Mesenchymal stem cell (in vitro differentiated cells and primary cell): ENCODE measurements around the gene ITGA5.

Experiments
- DNase-seq: peaks from one replicate; pipeline ENCODE4 v3.0.0-alpha.2; 2013
- H2AFZ ChIP-seq: one replicate; pipeline ENCODE4 v1.6.1; 2013; ENCODE audit warnings: low read depth, mild to moderate bottlenecking, control low read depth, inconsistent platforms, low read length, moderate library complexity
- H2AK5ac ChIP-seq: 2 replicates; pipeline ENCODE4 v1.6.1; 2013; ENCODE audit warnings: low read length, moderate library complexity, mild to moderate bottlenecking, inconsistent platforms; ENCODE audit not compliant: severe bottlenecking
- H2BK120ac ChIP-seq: one replicate; pipeline ENCODE4 v1.6.1; 2013; ENCODE audit warnings: low read depth, mild to moderate bottlenecking, inconsistent platforms, low read length, moderate library complexity
- H2BK12ac ChIP-seq, 2 experiments: one replicate each; pipeline ENCODE4 v1.6.1; 2013; ENCODE audit warnings: inconsistent platforms in 2 of 2, low read length in 2 of 2, mild to moderate bottlenecking in 2 of 2, moderate library complexity in 2 of 2, control low read depth in 1 of 2
- H2BK15ac ChIP-seq: one replicate; pipeline ENCODE4 v1.6.1; 2013; ENCODE audit warnings: mild to moderate bottlenecking, low read depth, inconsistent platforms; ENCODE audit not compliant: poor library complexity, severe bottlenecking
- H2BK5ac ChIP-seq: 2 replicates; pipeline ENCODE4 v1.6.1; 2013; ENCODE audit warnings: low read depth, mild to moderate bottlenecking, low read length, control low read depth, inconsistent platforms; ENCODE audit not compliant: poor library complexity, severe bottlenecking
- H3K14ac ChIP-seq, 2 experiments: one replicate each; pipeline ENCODE4 v1.6.1; 2013; ENCODE audit warnings: inconsistent platforms in 2 of 2, low read length in 2 of 2, control low read depth in 1 of 2, mild to moderate bottlenecking in 1 of 2, moderate library complexity in 1 of 2
- H3K18ac ChIP-seq, 2 experiments: one replicate each; pipeline ENCODE4 v1.6.1; 2013; ENCODE audit warnings: inconsistent platforms in 2 of 2, low read length in 2 of 2, control low read depth in 1 of 2, low read depth in 1 of 2, mild to moderate bottlenecking in 1 of 2
- H3K23ac ChIP-seq, 2 experiments: one replicate each; pipeline ENCODE4 v1.6.1; 2013; ENCODE audit warnings: inconsistent platforms in 2 of 2, low read length in 2 of 2, mild to moderate bottlenecking in 2 of 2, moderate library complexity in 2 of 2, control low read depth in 1 of 2
- H3K27ac ChIP-seq: 2 replicates; pipeline ENCODE4 v1.5.1; 2013; ENCODE audit warnings: mild to moderate bottlenecking, moderate library complexity, low read length, control low read depth, inconsistent platforms; ENCODE audit not compliant: poor library complexity, severe bottlenecking
- H3K27me3 ChIP-seq, 2 experiments: 2 replicates each; pipeline versions ENCODE4 v1.6.1 to v1.7.0; 2013; ENCODE audit warnings: low read length in 2 of 2, mild to moderate bottlenecking in 2 of 2, moderate library complexity in 2 of 2, control low read depth in 1 of 2, inconsistent platforms in 1 of 2; ENCODE audit not compliant: control insufficient read depth in 1 of 2, insufficient read depth in 1 of 2
- H3K36me3 ChIP-seq, 2 experiments: 2 replicates each; pipeline versions ENCODE4 v1.6.1 to v1.7.0; 2013; ENCODE audit warnings: low read length in 2 of 2, control low read depth in 1 of 2, inconsistent platforms in 1 of 2, low read depth in 1 of 2, mild to moderate bottlenecking in 1 of 2; ENCODE audit not compliant: insufficient read depth in 2 of 2, control insufficient read depth in 1 of 2
- H3K4ac ChIP-seq, 2 experiments: one replicate each; pipeline ENCODE4 v1.6.1; 2013; ENCODE audit warnings: inconsistent platforms in 2 of 2, low read length in 2 of 2, mild to moderate bottlenecking in 2 of 2, moderate library complexity in 2 of 2, control low read depth in 1 of 2, low read depth in 1 of 2
- H3K4me1 ChIP-seq: 2 replicates; pipeline ENCODE4 v1.6.1; 2013; ENCODE audit warnings: low read depth, low read length, control low read depth; ENCODE audit not compliant: control insufficient read depth, insufficient read depth
- H3K4me2 ChIP-seq: 2 replicates; pipeline ENCODE4 v1.6.1; 2013; ENCODE audit warnings: low read length, mild to moderate bottlenecking, inconsistent platforms; ENCODE audit not compliant: poor library complexity, severe bottlenecking
- H3K4me3 ChIP-seq, 2 experiments: 2 replicates each; pipeline versions ENCODE4 v1.5.1 to v1.7.0; 2013; ENCODE audit warnings: low read length in 2 of 2, mild to moderate bottlenecking in 2 of 2, control low read depth in 1 of 2, low read depth in 1 of 2; ENCODE audit not compliant: insufficient read depth in 1 of 2
- H3K79me1 ChIP-seq: replicated peaks from 2 replicates; pipeline ENCODE4 v1.6.1; 2013; ENCODE audit warnings: mild to moderate bottlenecking, control low read depth, low read length, inconsistent platforms; ENCODE audit not compliant: poor library complexity, severe bottlenecking
- H3K9ac ChIP-seq: 2 replicates; pipeline ENCODE4 v1.7.0; 2013; ENCODE audit warnings: mild to moderate bottlenecking, low read length, moderate library complexity
- H3K9me3 ChIP-seq: 2 replicates; pipeline ENCODE4 v1.7.0; 2013; ENCODE audit warnings: mild to moderate bottlenecking, low read length; ENCODE audit not compliant: control insufficient read depth
- H4K8ac ChIP-seq: one replicate; pipeline ENCODE4 v1.6.1; 2013; ENCODE audit warnings: inconsistent platforms, mild to moderate bottlenecking, low read length, moderate library complexity
- H4K91ac ChIP-seq: one replicate; pipeline ENCODE4 v1.6.1; 2013; ENCODE audit warnings: mild to moderate bottlenecking, low read length, inconsistent platforms
- WGBS: methylation state at CpG from one replicate; pipeline ENCODE4 v1.1.7; 2013; ENCODE audit warnings: mixed read lengths; 5-methylcytosine and 5-hydroxymethylcytosine counted together

The ITGA5 gene

DNA sequence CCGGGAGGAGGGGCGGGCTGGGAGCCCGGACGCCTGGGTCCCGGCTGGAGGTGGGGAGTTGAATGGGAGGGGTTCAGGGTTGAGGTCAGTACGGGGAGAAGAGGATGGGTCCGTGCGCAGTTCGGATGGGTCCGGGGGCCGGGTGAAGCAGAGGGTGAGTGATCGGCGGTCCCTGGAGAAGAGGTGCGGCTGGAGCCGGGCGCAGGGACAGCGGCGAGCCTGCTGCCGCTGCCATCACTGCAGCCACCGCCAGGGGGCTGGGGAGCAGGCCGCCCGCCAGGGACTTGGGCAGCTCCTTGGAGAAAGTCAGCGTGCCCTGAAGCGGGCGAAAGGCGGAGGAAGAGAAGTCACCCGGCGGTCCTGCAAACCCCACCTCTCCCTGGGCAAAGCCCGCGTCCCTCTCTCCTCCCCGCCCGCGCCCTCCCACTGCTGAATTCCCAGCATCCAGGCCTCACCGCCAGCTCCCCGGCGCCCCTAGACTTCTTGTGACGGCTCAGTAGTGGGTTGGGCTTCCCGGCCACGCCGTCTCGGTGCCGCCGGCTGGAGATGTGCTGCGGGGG is 48.8 kb downstream of the ITGA5 start:
- peaks cover 26% of the 10 kb centered on the region for H3K4me1 ChIP-seq
- H3K9ac ChIP-seq: peak overlapping the region; percentile 62
- peak overlapping the region; percentile 86 for H3K4me2 ChIP-seq
- no peaks in the 10 kb centered on the region for H3K27me3 ChIP-seq
- H3K14ac ChIP-seq: no peak overlapping the region
- WGBS: 4% methylated on average over 20 of the region's 44 CpGs
- no peak overlapping the region for H3K4ac ChIP-seq
- no peak overlapping the region for H2BK5ac ChIP-seq
- no peaks in the 10 kb centered on the region for H3K9me3 ChIP-seq
- peak overlapping the region; percentile 56 for H2AFZ ChIP-seq
- no peak overlapping the region for H2AK5ac ChIP-seq
- no peak overlapping the region for H3K23ac ChIP-seq
- H3K36me3 ChIP-seq: peaks cover 3 to 18% of the 10 kb centered on the region in 2 experiments
- peak overlapping the region; percentile 41 to 70 for H3K4me3 ChIP-seq
- H2BK15ac ChIP-seq: peak overlapping the region; percentile 38
- no peak overlapping the region for H3K27ac ChIP-seq
- peak overlapping the region; percentile 52 for H2BK120ac ChIP-seq
- no peak overlapping the region for H2BK12ac ChIP-seq
- peak; percentile 85 for DNase-seq
- peak overlapping the region; percentile 83 to 88 for H3K18ac ChIP-seq
- H4K8ac ChIP-seq: peak overlapping the region; percentile 62
- H4K91ac ChIP-seq: no peak overlapping the region
- no peaks in the 10 kb centered on the region for H3K79me1 ChIP-seq

DNA sequence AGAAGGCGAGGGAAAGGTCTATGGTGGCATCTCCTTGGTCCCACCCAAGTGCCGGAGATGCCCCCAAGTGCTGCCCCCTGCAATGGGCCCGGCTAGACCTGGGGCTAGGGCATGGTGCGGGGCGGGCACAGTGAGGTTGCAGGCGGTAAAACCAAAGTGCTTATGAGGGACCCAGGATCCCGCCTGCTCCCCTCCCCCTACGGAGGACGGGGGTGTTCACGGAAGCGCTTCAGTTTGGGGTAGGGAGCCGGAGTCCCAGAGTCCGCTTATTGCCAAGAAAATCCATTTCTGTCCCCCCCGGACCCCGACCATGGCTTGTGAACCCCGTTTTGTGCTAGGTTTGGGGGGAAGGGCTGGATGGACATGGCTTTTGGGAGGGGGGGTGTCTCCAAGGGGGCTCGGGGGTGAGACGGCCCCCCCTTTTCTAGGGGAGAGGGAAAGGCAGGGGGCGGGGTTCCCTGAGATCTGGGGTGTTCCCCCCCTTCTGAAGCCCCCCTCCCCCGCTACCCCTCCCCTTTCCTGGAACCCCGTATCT is 49.4 kb downstream of the ITGA5 start:
- H2AFZ ChIP-seq: no peak overlapping the region
- H3K36me3 ChIP-seq: peaks cover 3 to 17% of the 10 kb centered on the region in 2 experiments
- H3K4me2 ChIP-seq: no peak overlapping the region
- no peak overlapping the region for H3K4ac ChIP-seq
- H2BK120ac ChIP-seq: peak overlapping the region; percentile 52
- H2BK15ac ChIP-seq: no peak overlapping the region
- no peak overlapping the region for H2AK5ac ChIP-seq
- no peaks in the 10 kb centered on the region for H3K79me1 ChIP-seq
- peak overlapping the region in 1 of 2 experiments; percentile 70 for H3K4me3 ChIP-seq
- peak overlapping the region in 1 of 2 experiments; percentile 13 for H3K18ac ChIP-seq
- peak overlapping the region in 1 of 2 experiments; percentile 56 for H2BK12ac ChIP-seq
- no peak overlapping the region for H3K27ac ChIP-seq
- H3K9ac ChIP-seq: peak overlapping the region; percentile 80
- WGBS: 45% methylated on average over 16 of the region's 21 CpGs
- no peak for DNase-seq
- no peak overlapping the region for H2BK5ac ChIP-seq
- H4K8ac ChIP-seq: peak overlapping the region; percentile 82
- H4K91ac ChIP-seq: no peak overlapping the region
- no peak overlapping the region for H3K14ac ChIP-seq
- H3K23ac ChIP-seq: no peak overlapping the region
- peaks cover 25% of the 10 kb centered on the region for H3K4me1 ChIP-seq
- no peaks in the 10 kb centered on the region for H3K27me3 ChIP-seq
- no peaks in the 10 kb centered on the region for H3K9me3 ChIP-seq

DNA sequence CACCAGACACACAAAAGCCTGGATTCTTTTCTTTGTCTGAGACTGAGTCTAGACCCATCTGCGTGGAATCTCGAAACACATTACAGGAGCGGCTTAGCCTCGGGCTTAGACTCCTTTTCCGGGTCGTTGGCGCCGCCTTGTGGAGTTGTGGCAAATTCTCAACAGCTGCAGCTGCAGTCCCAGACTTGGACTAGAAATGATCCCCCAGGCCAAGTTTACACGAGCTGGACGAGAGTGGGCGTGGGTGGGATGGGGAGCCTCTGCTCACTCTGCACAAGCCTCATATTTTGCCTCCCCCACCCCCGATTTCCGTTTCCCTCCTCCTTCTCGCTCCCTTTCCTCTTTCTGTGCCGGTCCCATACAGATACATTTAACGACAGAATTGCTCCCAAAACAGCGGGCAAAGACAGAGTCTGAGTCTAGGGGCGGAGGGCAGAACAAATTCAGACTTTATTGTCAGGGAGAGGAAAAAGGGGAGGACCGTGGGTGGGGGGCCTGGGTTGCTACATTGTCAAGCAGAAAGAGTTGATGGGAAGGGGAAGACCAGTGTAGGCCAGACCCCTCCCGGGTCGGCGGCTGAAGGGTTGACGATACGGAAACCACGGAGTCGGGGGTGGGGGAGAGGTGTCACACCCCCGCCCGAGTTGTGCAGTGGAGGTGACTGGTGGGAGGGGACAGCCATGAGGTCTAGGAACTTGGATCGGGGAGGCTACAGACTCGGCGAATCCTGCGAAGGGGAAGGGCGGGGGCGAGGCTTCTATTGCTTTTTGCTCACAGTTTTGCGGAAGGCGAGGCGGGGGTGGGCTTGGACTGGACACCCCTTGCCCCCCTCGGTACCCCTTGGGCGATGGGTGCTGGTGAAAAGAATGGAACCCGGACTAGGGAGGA is 50.1 kb downstream of the ITGA5 start:
- Histone ChIP-seq H3K27me3 (no peaks in the 10 kb centered on the region), H3K23ac (no peak overlapping the region), H2BK12ac (peak overlapping the region in 1 of 2 experiments; percentile 56), H3K4me2 (peak overlapping the region; percentile 56), H3K9ac (peak overlapping the region; percentile 80), H3K27ac (no peak overlapping the region), H2AFZ (no peak overlapping the region), H2BK120ac (no peak overlapping the region), H2BK5ac (no peak overlapping the region), H3K18ac (peak overlapping the region in 1 of 2 experiments; percentile 14), H2BK15ac (peak overlapping the region; percentile 99), H3K36me3 (peaks cover 3 to 12% of the 10 kb centered on the region in 2 experiments), H4K91ac (peak overlapping the region; percentile 68), H3K4ac (no peak overlapping the region), H3K4me1 (peaks cover 20% of the 10 kb centered on the region), H3K79me1 (no peaks in the 10 kb centered on the region), H3K4me3 (peak overlapping the region in 1 of 2 experiments; percentile 70), H2AK5ac (no peak overlapping the region), H4K8ac (peak overlapping the region; percentile 82), H3K9me3 (no peaks in the 10 kb centered on the region), H3K14ac (no peak overlapping the region)
- WGBS: 15% methylated on average over 36 of the region's 40 CpGs
- DNase-seq: peak; percentile 89
